HepG2 (cell line): ENCODE results near the gene INO80B.

Experiments
- CREB1 ChIP-seq, 2 experiments: fragments of 450-650 bp in 1 of 2; IDR thresholded peaks; 2 replicates each; pipeline ENCODE4 v1.6.1; 2016 to 2017; ENCODE audit warnings: control low read depth in 1 of 2, mild to moderate bottlenecking in 1 of 2, missing compliant biosample characterization in 1 of 2, missing genetic modification characterization in 1 of 2
- E2F1 ChIP-seq: sonication (generic); formaldehyde crosslinking; IDR thresholded peaks from 2 replicates; pipeline ENCODE4 v1.5.0; 2020; ENCODE audit warnings: missing genetic modification reagents
- KDM5A ChIP-seq: fragments of 200-600 bp; sonication (generic); IDR thresholded peaks from 2 replicates; pipeline ENCODE4 v1.7.0; 2018; ENCODE audit warnings: antibody characterized with exemption, mild to moderate bottlenecking, low read length, borderline replicate concordance
- SP2 ChIP-seq: sonication (generic); formaldehyde crosslinking; IDR thresholded peaks from 2 replicates; pipeline ENCODE4 v1.5.1; 2020; ENCODE audit warnings: mild to moderate bottlenecking, missing genetic modification reagents
- SRSF9 ChIP-seq: fragments of 200-400 bp; formaldehyde crosslinking; IDR thresholded peaks from 2 replicates; pipeline ENCODE4 v1.6.1; 2018; ENCODE audit warnings: borderline replicate concordance, mild to moderate bottlenecking, low read depth, low read length; ENCODE audit not compliant: insufficient read depth, poor library complexity, severe bottlenecking
- ZNF180 ChIP-seq: sonication (generic); formaldehyde crosslinking; IDR thresholded peaks from 2 replicates; pipeline ENCODE4 v1.4.0; 2020; ENCODE audit warnings: low read depth, missing genetic modification reagents, borderline replicate concordance
- ZNF496 ChIP-seq: sonication (generic); formaldehyde crosslinking; IDR thresholded peaks from 2 replicates; pipeline ENCODE4 v1.8.1; 2023; ENCODE audit warnings: mild to moderate bottlenecking, moderate library complexity, missing genetic modification reagents; ENCODE audit not compliant: insufficient replicate concordance
- ZSCAN9 ChIP-seq: IDR thresholded peaks from 2 replicates; pipeline ENCODE4 v1.6.1; 2016; ENCODE audit warnings: borderline replicate concordance

- TF ChIP-seq SRSF9 = no peak
- TF ChIP-seq CREB1 (IDR thresholded peaks at IDR 0.05) = no peak
- no peak for TF ChIP-seq CREB1 (CRISPR knock-in tag; IDR thresholded peaks at IDR 0.05)
- TF ChIP-seq ZNF180 (CRISPR knock-in tag) = no peak
- no peak for TF ChIP-seq KDM5A
- no peak for TF ChIP-seq ZNF496
- no peak for TF ChIP-seq SP2 (CRISPR knock-in tag)
- TF ChIP-seq E2F1 (CRISPR knock-in tag) = no peak
- TF ChIP-seq ZSCAN9 (CRISPR knock-in tag) = no peak
Observed at GRCh38 chr2:74414441-74414840, 40.4 kb upstream of the INO80B start.
